HepG2 (cell line): ENCODE results near the gene PFDN5. TPM values are rescaled to one million over a fixed set of nuclear protein-coding genes. Genes with fewer than 3 reads are reported as not detected.

Experiments used
- ARID3A ChIP-seq: IDR thresholded peaks from 2 replicates; pipeline ENCODE4 v1.6.1; 2012; ENCODE audit warnings: low read depth, low read length, improper control_type of control experiment
- CREB1 ChIP-seq, 2 experiments: fragments of 450-650 bp in 1 of 2; IDR thresholded peaks; 2 replicates each; pipeline ENCODE4 v1.6.1; 2016 to 2017; ENCODE audit warnings: control low read depth in 1 of 2, mild to moderate bottlenecking in 1 of 2, missing compliant biosample characterization in 1 of 2, missing genetic modification characterization in 1 of 2
- E2F5 ChIP-seq: sonication (generic); formaldehyde crosslinking; conservative IDR thresholded peaks from 2 replicates; pipeline ENCODE4 v1.4.0; 2020; ENCODE audit warnings: missing genetic modification reagents
- GTF2F1 ChIP-seq: fragments of 150-350 bp; IDR thresholded peaks from 2 replicates; pipeline ENCODE4 v1.6.1; 2014; ENCODE audit warnings: low read length
- HIVEP1 ChIP-seq: sonication (generic); formaldehyde crosslinking; IDR thresholded peaks from 2 replicates; pipeline ENCODE4 v1.4.0; 2020; ENCODE audit warnings: mild to moderate bottlenecking, missing genetic modification reagents
- KAT7 ChIP-seq: IDR thresholded peaks from 2 replicates; pipeline ENCODE4 v1.6.1; 2018; ENCODE audit warnings: borderline replicate concordance, missing compliant biosample characterization
- MAFK ChIP-seq, 2 experiments: IDR thresholded peaks in 1 of 2; conservative IDR thresholded peaks in 1 of 2; 2 replicates each; pipeline ENCODE4 v1.6.1; 2011; ENCODE audit warnings: improper control_type of control experiment in 2 of 2, low read length in 2 of 2
- MLXIP ChIP-seq: sonication (generic); formaldehyde crosslinking; IDR thresholded peaks from 2 replicates; pipeline ENCODE4 v1.9.0; 2021; ENCODE audit warnings: missing genetic modification reagents, borderline replicate concordance
- MTF2 ChIP-seq: sonication (generic); formaldehyde crosslinking; IDR thresholded peaks from 2 replicates; pipeline ENCODE4 v1.5.0; 2020; ENCODE audit warnings: missing genetic modification reagents, borderline replicate concordance
- PAX8 ChIP-seq: sonication (generic); formaldehyde crosslinking; IDR thresholded peaks from 2 replicates; pipeline ENCODE4 v1.8.0; 2022; ENCODE audit warnings: mild to moderate bottlenecking, missing genetic modification reagents, borderline replicate concordance
- REPIN1 ChIP-seq: sonication (generic); formaldehyde crosslinking; IDR thresholded peaks from 2 replicates; pipeline ENCODE4 v1.8.0; 2022; ENCODE audit warnings: missing genetic modification reagents, low read depth, mild to moderate bottlenecking, borderline replicate concordance
- RNF2 ChIP-seq: fragments of 450-650 bp; conservative IDR thresholded peaks from 2 replicates; pipeline ENCODE4 v1.6.1; 2016; ENCODE audit warnings: low read depth
- SALL2 ChIP-seq: sonication (generic); formaldehyde crosslinking; IDR thresholded peaks from 2 replicates; pipeline ENCODE4 v1.8.1; 2023; ENCODE audit warnings: mild to moderate bottlenecking, missing genetic modification reagents, inconsistent platforms
- TBL1XR1 ChIP-seq: fragments of 150-350 bp; IDR thresholded peaks from 2 replicates; pipeline ENCODE4 v1.6.1; 2014; ENCODE audit warnings: borderline replicate concordance, low read length; ENCODE audit not compliant: partially characterized antibody
- TRIM24 ChIP-seq: sonication (generic); formaldehyde crosslinking; IDR thresholded peaks from 2 replicates; pipeline ENCODE4 v1.8.0; 2022; ENCODE audit warnings: mild to moderate bottlenecking, missing genetic modification reagents
- ZFP36L1 ChIP-seq: sonication (generic); formaldehyde crosslinking; IDR thresholded peaks from 2 replicates; pipeline ENCODE4 v1.8.0; 2022; ENCODE audit warnings: mild to moderate bottlenecking, missing genetic modification reagents, moderate library complexity
- ZFP82 ChIP-seq: sonication (generic); formaldehyde crosslinking; IDR thresholded peaks from 2 replicates; pipeline ENCODE4 v1.5.1; 2020; ENCODE audit warnings: mild to moderate bottlenecking, missing genetic modification reagents, borderline replicate concordance
- ZFP91 ChIP-seq: sonication (generic); formaldehyde crosslinking; IDR thresholded peaks from 2 replicates; pipeline ENCODE4 v1.9.0; 2022; ENCODE audit warnings: missing genetic modification reagents, mild to moderate bottlenecking, borderline replicate concordance
- ZNF232 ChIP-seq: sonication (generic); formaldehyde crosslinking; IDR thresholded peaks from 2 replicates; pipeline ENCODE4 v1.4.0; 2020; ENCODE audit warnings: missing genetic modification reagents, borderline replicate concordance
- ZNF567 ChIP-seq: sonication (generic); formaldehyde crosslinking; IDR thresholded peaks from 2 replicates; pipeline ENCODE4 v1.8.1; 2023; ENCODE audit warnings: mild to moderate bottlenecking, missing genetic modification reagents, borderline replicate concordance
- ZNF703 ChIP-seq: sonication (generic); formaldehyde crosslinking; IDR thresholded peaks from 2 replicates; pipeline ENCODE4 v1.5.1; 2020; ENCODE audit warnings: missing genetic modification reagents, mild to moderate bottlenecking, moderate library complexity, borderline replicate concordance
- ZNF768 ChIP-seq: sonication (generic); formaldehyde crosslinking; IDR thresholded peaks from 2 replicates; pipeline ENCODE4 v1.4.0; 2020; ENCODE audit warnings: missing genetic modification reagents
- ZSCAN29 ChIP-seq: sonication (generic); formaldehyde crosslinking; conservative IDR thresholded peaks from 2 replicates; pipeline ENCODE4 v1.4.0; 2020; ENCODE audit warnings: mild to moderate bottlenecking, missing genetic modification reagents
- polyA plus RNA-seq, 8 experiments: library from polyadenylated mRNA; depleted of rRNA in 3 of 8; stranded (reverse) in 7 of 8; unstranded in 1 of 8; fragments of >200 nt; fragmentation: Illumina TruSeq in 4 of 8; extraction: Trizol in 4 of 8; gene quantifications; 2 replicates each; pipeline versions ENCODE4 v1.2.1 to v1.2.3, GENCODE V29; 2011 to 2016; ENCODE audit warnings: low read depth in 4 of 8, missing spikeins in 1 of 8, mixed read lengths in 1 of 8; ENCODE audit not compliant: insufficient read depth in 1 of 8
- total RNA-seq, 5 experiments: library from RNA; depleted of rRNA; stranded (reverse); fragments of >200 nt; fragmentation: Illumina TruSeq; extraction: Trizol; gene quantifications; 2 replicates each; pipeline ENCODE4 v1.2.3, GENCODE V29; 2016; ENCODE audit warnings: low read depth in 1 of 5

PFDN5 gene
- total and polyA plus RNA-seq, 2 of the 13 experiments (the other 11 are each of a cell fraction or from before 2014, with no cell fraction given) = 449 to 462 TPM

- no peak for TF ChIP-seq RNF2
- no peak for TF ChIP-seq ZNF567 (CRISPR knock-in tag)
- no peak for TF ChIP-seq MAFK (conservative IDR thresholded peaks at IDR 0.05 in 1 of 2, IDR thresholded peaks at IDR 0.05 in 1 of 2; ENCODE audit: low read length in 2 of 2)
- TF ChIP-seq TRIM24 (CRISPR knock-in tag) = no peak
- no peak for TF ChIP-seq GTF2F1
- TF ChIP-seq MTF2 (CRISPR knock-in tag) = no peak
- TF ChIP-seq KAT7 (CRISPR knock-in tag) = no peak
- no peak for TF ChIP-seq REPIN1 (CRISPR knock-in tag)
- TF ChIP-seq ZNF703 (CRISPR knock-in tag) = no peak
- no peak for TF ChIP-seq TBL1XR1
- TF ChIP-seq ARID3A = no peak
- no peak for TF ChIP-seq ZFP36L1 (CRISPR knock-in tag)
- no peak for TF ChIP-seq PAX8 (CRISPR knock-in tag)
- peak; percentile 58; the same call in 1 of the 2 replicates for TF ChIP-seq ZFP91 (CRISPR knock-in tag)
- TF ChIP-seq E2F5 = no peak
- TF ChIP-seq CREB1 (IDR thresholded peaks at IDR 0.05) = no peak
- TF ChIP-seq CREB1 (CRISPR knock-in tag; IDR thresholded peaks at IDR 0.05) = no peak
- TF ChIP-seq ZSCAN29 (CRISPR knock-in tag) = no peak
- TF ChIP-seq HIVEP1 (CRISPR knock-in tag) = no peak
- peak; percentile 44; the same call in 1 of the 2 replicates for TF ChIP-seq ZNF768 (CRISPR knock-in tag)
- no peak for TF ChIP-seq ZNF232 (CRISPR knock-in tag)
- TF ChIP-seq SALL2 (CRISPR knock-in tag) = peak; percentile 48; the same call in 1 of the 2 replicates
- no peak for TF ChIP-seq ZFP82 (CRISPR knock-in tag)
- no peak for TF ChIP-seq MLXIP
These were observed 49.6 kb downstream of the PFDN5 start (continued) for GRCh38 chr12:53344824-53345485.
